H1 (cell line): ENCODE results near the gene LHX5. TPM values are rescaled to one million over a fixed set of nuclear protein-coding genes. Genes with fewer than 3 reads are reported as not detected.

Source experiments
- CTCF ChIA-PET: fragments of 300-600 bp; sonication (Branson Sonifier 250); formaldehyde crosslinking; loops from one replicate; lab custom pipeline; 2021; ENCODE audit not compliant: partially characterized antibody; lab: Charles Lee
- POLR2A ChIA-PET: fragments of 300-600 bp; sonication (Branson Sonifier 250); formaldehyde crosslinking; loops from one replicate; lab custom pipeline; 2021; ENCODE audit warnings: inconsistent platforms; ENCODE audit not compliant: partially characterized antibody; lab: Charles Lee
- DNase-seq, 2 experiments: peaks; one replicate each; pipeline versions ENCODE4 v3.0.0 to v3.0.0-alpha.2; 2010 to 2022; ENCODE audit warnings: low spot score in 2 of 2, low read depth in 1 of 2, mixed read lengths in 1 of 2
- FAIRE-seq: peaks from 2 replicates; lab custom pipeline; 2011; peaks lifted over from hg19 to GRCh38; lab: Jason Lieb, UNC
- H2AFZ ChIP-seq: 2 replicates; pipeline ENCODE4 v1.8.1; 2012; ENCODE audit warnings: low read length, inconsistent platforms
- H2AK5ac ChIP-seq: 2 replicates; pipeline ENCODE4 v1.6.1; 2013; ENCODE audit warnings: low read depth, low read length
- H2BK120ac ChIP-seq: replicated peaks from 2 replicates; pipeline ENCODE3; 2013; ENCODE audit warnings: low read depth, low read length, inconsistent platforms
- H2BK12ac ChIP-seq: 2 replicates; pipeline ENCODE4 v1.6.1; 2013; ENCODE audit warnings: low read depth, low read length
- H2BK15ac ChIP-seq: 2 replicates; pipeline ENCODE4 v1.6.1; 2013; ENCODE audit warnings: low read length
- H2BK20ac ChIP-seq: 2 replicates; pipeline ENCODE4 v1.6.1; 2013; ENCODE audit warnings: low read length
- H2BK5ac ChIP-seq: 2 replicates; pipeline ENCODE4 v1.6.1; 2013; ENCODE audit warnings: low read depth, low read length
- H3K14ac ChIP-seq: 2 replicates; pipeline ENCODE4 v1.6.1; 2013; ENCODE audit warnings: inconsistent platforms; ENCODE audit not compliant: insufficient read length
- H3K18ac ChIP-seq: 2 replicates; pipeline ENCODE4 v1.6.1; 2013; ENCODE audit warnings: low read length; ENCODE audit errors: extremely low read depth
- H3K23ac ChIP-seq: 2 replicates; pipeline ENCODE4 v1.6.1; 2013; ENCODE audit warnings: inconsistent platforms; ENCODE audit not compliant: insufficient read length
- H3K23me2 ChIP-seq: 2 replicates; pipeline ENCODE4 v1.6.1; 2013; ENCODE audit warnings: low read depth, low read length
- H3K27ac ChIP-seq: 2 replicates; pipeline ENCODE4 v1.6.1; 2011; ENCODE audit warnings: low read depth, low read length, inconsistent platforms
- H3K27me3 ChIP-seq, 4 experiments: replicated peaks in 1 of 4; 1 replicate in 1 of 4; 2 replicates in 3 of 4; pipeline versions ENCODE4 v1.6.1 to v1.8.1; 2011 to 2013; ENCODE audit warnings: low read length in 3 of 4, mild to moderate bottlenecking in 3 of 4, inconsistent platforms in 2 of 4, mixed read lengths in 2 of 4, moderate library complexity in 1 of 4; ENCODE audit not compliant: control insufficient read depth in 3 of 4, insufficient read depth in 3 of 4; ENCODE audit errors: extremely low read depth in 1 of 4
- H3K36me3 ChIP-seq, 4 experiments: 2 replicates each; pipeline versions ENCODE4 v1.6.1 to v1.8.1; 2011 to 2013; ENCODE audit warnings: mild to moderate bottlenecking in 4 of 4, low read length in 3 of 4, moderate library complexity in 2 of 4, control low read depth in 1 of 4, inconsistent platforms in 1 of 4; ENCODE audit not compliant: insufficient read depth in 4 of 4, control insufficient read depth in 2 of 4
- H3K4ac ChIP-seq: replicated peaks from 2 replicates; pipeline ENCODE3; 2013; ENCODE audit warnings: low read length, low read depth, mixed read lengths, inconsistent platforms; ENCODE audit not compliant: insufficient read length
- H3K4me1 ChIP-seq, 4 experiments: replicated peaks in 1 of 4; 1 replicate in 1 of 4; 2 replicates in 3 of 4; pipeline versions ENCODE4 v1.6.1 to v1.8.1; 2011 to 2013; ENCODE audit warnings: low read length in 3 of 4, inconsistent platforms in 2 of 4, mixed read lengths in 1 of 4; ENCODE audit not compliant: insufficient read depth in 4 of 4, control insufficient read depth in 3 of 4
- H3K4me2 ChIP-seq, 2 experiments: 2 replicates each; pipeline versions ENCODE4 v1.6.1 to v1.8.1; 2011 to 2013; ENCODE audit warnings: low read depth in 2 of 2, low read length in 2 of 2, control low read depth in 1 of 2, inconsistent platforms in 1 of 2, mild to moderate bottlenecking in 1 of 2; ENCODE audit not compliant: insufficient read depth in 1 of 2
- H3K4me3 ChIP-seq, 4 experiments: fragments of 200-600, 300-600 bp in 1 of 4; sonication (generic), shearing (Covaris generic), sonication (Bioruptor Twin) in 1 of 4; 2 replicates each; pipeline versions ENCODE4 v1.5.1 to v1.8.1; 2011 to 2016; ENCODE audit warnings: low read length in 4 of 4, low read depth in 3 of 4, control low read depth in 2 of 4, inconsistent platforms in 2 of 4, mild to moderate bottlenecking in 2 of 4, mixed read lengths in 1 of 4, moderate library complexity in 1 of 4; ENCODE audit not compliant: insufficient read depth in 2 of 4; ENCODE audit errors: extremely low read depth in 1 of 4
- H3K56ac ChIP-seq: replicated peaks from 2 replicates; pipeline ENCODE3; 2013; ENCODE audit warnings: low read depth, mild to moderate bottlenecking, mixed read lengths, low read length, inconsistent platforms; ENCODE audit not compliant: insufficient read length
- H3K79me1 ChIP-seq: 2 replicates; pipeline ENCODE4 v1.6.1; 2013; ENCODE audit warnings: low read depth, low read length, control low read depth
- H3K79me2 ChIP-seq, 2 experiments: 2 replicates each; pipeline versions ENCODE4 v1.6.1 to v1.8.1; 2012 to 2013; ENCODE audit warnings: low read length in 2 of 2, mild to moderate bottlenecking in 2 of 2, inconsistent platforms in 1 of 2; ENCODE audit not compliant: insufficient read depth in 2 of 2, control insufficient read depth in 1 of 2
- H3K9ac ChIP-seq, 4 experiments: replicated peaks in 1 of 4; 1 replicate in 1 of 4; 2 replicates in 3 of 4; pipeline versions ENCODE4 v1.6.1 to v1.8.1; 2011 to 2013; ENCODE audit warnings: low read depth in 3 of 4, low read length in 3 of 4, control low read depth in 2 of 4, mild to moderate bottlenecking in 2 of 4, moderate library complexity in 2 of 4, inconsistent platforms in 1 of 4; ENCODE audit errors: extremely low read depth in 1 of 4
- H3K9me3 ChIP-seq, 2 experiments: 2 replicates each; pipeline versions ENCODE4 v1.6.1 to v1.8.1; 2012 to 2013; ENCODE audit warnings: mild to moderate bottlenecking in 2 of 2, moderate library complexity in 2 of 2, control low read depth in 1 of 2, inconsistent platforms in 1 of 2, low read depth in 1 of 2, low read length in 1 of 2, mixed read lengths in 1 of 2; ENCODE audit not compliant: insufficient read depth in 2 of 2
- H4K20me1 ChIP-seq, 2 experiments: replicated peaks in 1 of 2; 2 replicates each; pipeline versions ENCODE3 to v1.8.1; 2011 to 2013; ENCODE audit warnings: inconsistent platforms in 2 of 2, low read length in 2 of 2, mild to moderate bottlenecking in 1 of 2; ENCODE audit not compliant: insufficient read depth in 2 of 2, control insufficient read depth in 1 of 2
- H4K5ac ChIP-seq: 2 replicates; pipeline ENCODE4 v1.6.1; 2013; ENCODE audit warnings: low read length, low read depth, mixed read lengths, inconsistent platforms; ENCODE audit not compliant: insufficient read length
- H4K8ac ChIP-seq: 2 replicates; pipeline ENCODE4 v1.8.0; 2013; ENCODE audit warnings: mild to moderate bottlenecking, moderate library complexity, low read length, inconsistent platforms; ENCODE audit not compliant: insufficient read depth; ENCODE audit errors: extremely low read depth
- H4K91ac ChIP-seq: replicated peaks from 2 replicates; pipeline ENCODE3; 2013; ENCODE audit warnings: low read length, mixed read lengths, inconsistent platforms; ENCODE audit not compliant: insufficient read length
- BRCA1 ChIP-seq: IDR thresholded peaks from 2 replicates; pipeline ENCODE4 v1.6.1; 2012; ENCODE audit warnings: low read depth, low read length, improper control_type of control experiment
- HDAC2 ChIP-seq, 2 experiments: fragments of 300-600 bp in 1 of 2; sonication (generic) in 1 of 2; IDR thresholded peaks; 2 replicates each; pipeline ENCODE4 v1.6.1; 2011 to 2012; ENCODE audit warnings: low read depth in 2 of 2, low read length in 2 of 2, mild to moderate bottlenecking in 2 of 2, moderate library complexity in 2 of 2, borderline replicate concordance in 1 of 2, inconsistent platforms in 1 of 2
- SAP30 ChIP-seq: fragments of 300-600 bp; sonication (generic); IDR thresholded peaks from 2 replicates; pipeline ENCODE4 v1.7.1; 2012; ENCODE audit warnings: low read length, moderate library complexity, mild to moderate bottlenecking, inconsistent platforms; ENCODE audit not compliant: insufficient read depth, insufficient replicate concordance
- YY1 ChIP-seq: IDR thresholded peaks from 2 replicates; pipeline ENCODE4 v1.6.1; 2011; ENCODE audit warnings: low read depth, mild to moderate bottlenecking, low read length
- WGBS, 2 experiments: shearing (Covaris generic) in 1 of 2; methylation state at CpG; one replicate each; pipeline versions ENCODE4 v1.1.6 to v1.1.7; 2013 to 2015; ENCODE audit warnings: low lambda C conversion rate in 2 of 2, mixed read lengths in 2 of 2, inconsistent platforms in 1 of 2, low coverage in 1 of 2, missing lambda C conversion rate in 1 of 2; ENCODE audit not compliant: insufficient replicate concordance in 2 of 2, insufficient coverage in 1 of 2, insufficient read length in 1 of 2; ENCODE audit errors: extremely low coverage in 1 of 2, missing lambda C conversion rate in 1 of 2; 5-methylcytosine and 5-hydroxymethylcytosine counted together
- polyA plus RNA-seq, 7 experiments: library from polyadenylated mRNA; depleted of rRNA in 3 of 7; stranded (reverse) in 5 of 7; unstranded in 2 of 7; fragments of >200 nt in 5 of 7; fragments of 200-250 nt in 2 of 7; gene quantifications; 1 replicate in 5 of 7; 2 replicates in 1 of 7; 4 replicates in 1 of 7; pipeline versions ENCODE4 v1.2.1 to v1.2.3, GENCODE V29; 2011 to 2013; ENCODE audit warnings: missing spikeins in 2 of 7, mixed read lengths in 2 of 7
- total RNA-seq: library from RNA; stranded (reverse); fragmentation: NEBNext Ultra II Directional; extraction: Animal tissue kit (Norgen Biotek cat#: 25700); gene quantifications from 2 replicates; pipeline ENCODE4 v1.2.1, GENCODE V29; 2021
- TF ChIP-seq, protein P1 (sequence below): IDR thresholded peaks from 2 replicates; pipeline ENCODE4 v1.6.1; 2012; ENCODE audit warnings: inconsistent platforms
- TF ChIP-seq, protein P2 (sequence below): IDR thresholded peaks from 2 replicates; pipeline ENCODE4 v1.6.1; 2012; ENCODE audit warnings: inconsistent platforms

The LHX5 gene
- total and polyA plus RNA-seq, 2 of the 8 experiments (the other 6 are each of a cell fraction or from before 2014, with no cell fraction given) = 0.47 to 1.1 TPM

DNA sequence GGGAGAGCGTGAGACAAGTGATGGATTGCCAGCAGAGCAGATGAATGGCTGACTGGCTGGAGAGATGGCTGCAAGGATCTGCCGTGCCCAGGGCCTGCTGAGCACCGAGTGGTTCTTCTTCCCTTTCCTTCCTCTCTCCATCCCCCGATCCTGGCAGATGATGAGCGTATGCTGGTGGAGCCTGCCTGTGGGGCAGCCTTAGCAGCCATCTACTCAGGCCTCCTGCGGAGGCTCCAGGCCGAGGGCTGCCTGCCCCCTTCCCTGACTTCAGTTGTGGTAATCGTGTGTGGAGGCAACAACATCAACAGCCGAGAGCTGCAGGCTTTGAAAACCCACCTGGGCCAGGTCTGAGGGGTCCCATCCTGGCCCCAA lies 34.0 kb downstream of the LHX5 start:
- FAIRE-seq = no peak
- Histone ChIP-seq H4K20me1 (no peaks in the 10 kb centered on the region), H3K9ac (no peak overlapping the region), H2BK120ac (no peak overlapping the region), H2BK20ac (no peak overlapping the region), H3K27me3 (no peaks in the 10 kb centered on the region; a peak in 2 of 7 replicates), H2BK15ac (0 out of 2 replicates have a peak overlapping the region, but pooled peaks have one; percentile 3), H4K8ac (no peak overlapping the region), H3K4me1 (peaks cover 0 to 2% (median under 1%) of the 10 kb centered on the region in 4 experiments; a peak in 2 of 7 replicates), H3K18ac (no peak overlapping the region; the same call in 1 of the 2 replicates), H4K5ac (no peak overlapping the region), H3K36me3 (no peaks in the 10 kb centered on the region; a peak in 1 of 8 replicates), H2BK5ac (no peak overlapping the region), H3K27ac (no peak overlapping the region), H3K4me3 (no peak overlapping the region), H2BK12ac (no peak overlapping the region), H3K79me2 (no peaks in the 10 kb centered on the region), H3K79me1 (no peaks in the 10 kb centered on the region), H3K4ac (no peak overlapping the region), H3K14ac (no peak overlapping the region), H2AK5ac (no peak overlapping the region; the same call in 1 of the 2 replicates), H4K91ac (no peak overlapping the region), H3K23me2 (peaks cover 6% of the 10 kb centered on the region; the same call in 1 of the 2 replicates), H3K23ac (no peak overlapping the region), H3K9me3 (no peaks in the 10 kb centered on the region; a peak in 1 of 4 replicates), H3K56ac (no peak overlapping the region), H3K4me2 (no peak overlapping the region), H2AFZ (no peak overlapping the region)
- ChIA-PET CTCF (interaction anchor here (1.0 to 1.3 kb wide), 3 partner anchors 12 to 329 kb away, joined by 3 to 4 read pairs (median 3); no protein-coding TSS in a partner anchor), POLR2A (no interaction called here)
- WGBS, 2 experiments = 78% methylated on average over 9 of the region's 9 CpGs; no CpG with 5 or more reads in 1 of the 2 experiments
- TF ChIP-seq BRCA1 = no peak
- no peak for TF ChIP-seq SAP30
- TF ChIP-seq, protein P1, sequence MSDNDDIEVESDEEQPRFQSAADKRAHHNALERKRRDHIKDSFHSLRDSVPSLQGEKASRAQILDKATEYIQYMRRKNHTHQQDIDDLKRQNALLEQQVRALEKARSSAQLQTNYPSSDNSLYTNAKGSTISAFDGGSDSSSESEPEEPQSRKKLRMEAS = no peak
- no peak for TF ChIP-seq HDAC2 (IDR thresholded peaks at IDR 0.05; ENCODE audit: borderline replicate concordance in 1 of 2, low read depth in 2 of 2, low read length in 2 of 2)
- TF ChIP-seq, protein P2, sequence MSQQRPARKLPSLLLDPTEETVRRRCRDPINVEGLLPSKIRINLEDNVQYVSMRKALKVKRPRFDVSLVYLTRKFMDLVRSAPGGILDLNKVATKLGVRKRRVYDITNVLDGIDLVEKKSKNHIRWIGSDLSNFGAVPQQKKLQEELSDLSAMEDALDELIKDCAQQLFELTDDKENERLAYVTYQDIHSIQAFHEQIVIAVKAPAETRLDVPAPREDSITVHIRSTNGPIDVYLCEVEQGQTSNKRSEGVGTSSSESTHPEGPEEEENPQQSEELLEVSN = no peak
- TF ChIP-seq YY1 = no peak
- DNase-seq = no peak
